Natural killer cell (primary cell): Measurements from ENCODE around the gene MAK. TPM values are rescaled to one million over a fixed set of nuclear protein-coding genes. Genes with fewer than 3 reads are reported as not detected.
"Not testable (repeated sequence)": the region's sequence is repeated elsewhere in the genome, so short reads cannot be mapped to it uniquely, and the experiment has no call there.

ENCODE experiments used
- ATAC-seq, 3 donors: fragments of 150-1000 bp in 2 of 3; fragments of 200-7000 bp in 1 of 3; cut with Tn5 transposase; 1 replicate in 1 of 3; 2 replicates in 2 of 3; pipeline ENCODE4 v1.10.0; 2021; ENCODE audit warnings: mild to moderate bottlenecking in 2 of 3, moderate library complexity in 2 of 3
- DNase-seq, 2 donors: peaks; one replicate each; pipeline versions ENCODE4 v3.0.0 to v3.0.0-alpha.2; 2013 to 2021; ENCODE audit warnings: mixed read lengths in 1 of 2
- H3K27ac ChIP-seq: one replicate; pipeline ENCODE4 v1.5.1; 2013; ENCODE audit warnings: mild to moderate bottlenecking, low read length
- H3K27me3 ChIP-seq: one replicate; pipeline ENCODE4 v1.6.1; 2013; ENCODE audit warnings: low read length; ENCODE audit not compliant: control insufficient read depth, insufficient read depth
- H3K36me3 ChIP-seq: one replicate; pipeline ENCODE4 v1.6.1; 2013; ENCODE audit warnings: low read length; ENCODE audit not compliant: control insufficient read depth, insufficient read depth
- H3K4me1 ChIP-seq: one replicate; pipeline ENCODE4 v1.6.1; 2013; ENCODE audit warnings: low read length; ENCODE audit not compliant: control insufficient read depth, insufficient read depth
- H3K4me3 ChIP-seq: one replicate; pipeline ENCODE4 v1.5.1; 2013; ENCODE audit warnings: low read length
- H3K9me3 ChIP-seq: one replicate; pipeline ENCODE4 v1.6.1; 2013; ENCODE audit warnings: low read length; ENCODE audit not compliant: control insufficient read depth, insufficient read depth
- H3K27ac Mint-ChIP-seq, 2 donors: one replicate each; pipeline ENCODE4 v1.8.0; 2022; ENCODE audit warnings: mild to moderate bottlenecking in 2 of 2, mixed read lengths in 2 of 2, moderate library complexity in 1 of 2
- H3K27me3 Mint-ChIP-seq, 2 donors: one replicate each; pipeline ENCODE4 v1.8.0; 2022; ENCODE audit warnings: low read depth in 2 of 2, mixed read lengths in 2 of 2
- H3K36me3 Mint-ChIP-seq: one replicate; pipeline ENCODE4 v1.8.0; 2022; ENCODE audit warnings: mixed read lengths
- H3K4me1 Mint-ChIP-seq, 2 donors: one replicate each; pipeline ENCODE4 v1.8.0; 2022; ENCODE audit warnings: mixed read lengths in 2 of 2
- H3K4me3 Mint-ChIP-seq: one replicate; pipeline ENCODE4 v1.8.0; 2022; ENCODE audit warnings: mild to moderate bottlenecking, moderate library complexity, mixed read lengths
- H3K9me3 Mint-ChIP-seq, 2 donors: one replicate each; pipeline ENCODE4 v1.8.0; 2022; ENCODE audit warnings: mixed read lengths in 2 of 2
- CTCF ChIP-seq: fragments of 200-600 bp; IDR thresholded peaks from one replicate; pipeline ENCODE4 v1.8.0; 2022; ENCODE audit warnings: antibody characterized with exemption
- WGBS: methylation state at CpG from one replicate; pipeline ENCODE4 v1.1.7; 2013; ENCODE audit warnings: missing lambda C conversion rate; ENCODE audit not compliant: insufficient coverage; 5-methylcytosine and 5-hydroxymethylcytosine counted together
- intact Hi-C: fragments of 100-400 bp; cut with micrococcal nuclease; formaldehyde crosslinking; loops from one replicate; pipeline ENCODE4 v1.14.2; 2022
- total RNA-seq, 4 donors: library from RNA; stranded (reverse); fragments of 120-200 nt in 1 of 4; gene quantifications; one replicate each; pipeline versions ENCODE4 v1.2.3 to v1.2.4, GENCODE V29; 2013 to 2022

The MAK gene
- total RNA-seq, 3 donors from 2014 or later (not counting 1 experiment from before 2014, with no cell fraction given): 0.41 to 0.66 (median 0.65) TPM

GRCh38 chr6:10824297-10824696, 14.0 kb downstream of the MAK start:
- H3K4me3 ChIP-seq: no peak overlapping the region
- TF ChIP-seq CTCF: no peak
- H3K36me3 ChIP-seq: no peaks in the 10 kb centered on the region
- no peak overlapping the region for H3K27ac ChIP-seq
- no peaks in the 10 kb centered on the region for H3K4me1 ChIP-seq
- H3K27me3 ChIP-seq: no peaks in the 10 kb centered on the region
- Mint-ChIP-seq H3K36me3 (no peaks in the 10 kb centered on the region), H3K27me3 (no peaks in the 10 kb centered on the region), H3K4me3 (no peak overlapping the region), H3K27ac (no peak overlapping the region), H3K4me1 (no peaks in the 10 kb centered on the region), H3K9me3 (no peaks in the 10 kb centered on the region)
- WGBS: 92% methylated on average over 8 of the region's 8 CpGs
- ATAC-seq (no peak), DNase-seq (no peak)
- no peaks in the 10 kb centered on the region for H3K9me3 ChIP-seq
- intact Hi-C loops: no loop called here

- ATAC-seq, H3K27me3 ChIP-seq, H3K9me3 ChIP-seq, intact Hi-C loops, H3K4me1 ChIP-seq, H3K27ac Mint-ChIP-seq, H3K4me3 ChIP-seq, H3K27ac ChIP-seq, H3K36me3 ChIP-seq, H3K27me3 Mint-ChIP-seq, H3K4me1 Mint-ChIP-seq, DNase-seq, H3K36me3 Mint-ChIP-seq, H3K9me3 Mint-ChIP-seq, H3K4me3 Mint-ChIP-seq: not testable (repeated sequence)
- 95% methylated on average over 6 of the region's 6 CpGs for WGBS
Observed at GRCh38 chr6:10814176-10814575, 24.2 kb downstream of the MAK start.

- no peaks in the 10 kb centered on the region for H3K4me1 Mint-ChIP-seq
- intact Hi-C loops: loop anchor here (10.0 kb wide), 1 partner anchor 1834 kb away; no protein-coding TSS in a partner anchor
- ATAC-seq (no peak), DNase-seq (no peak)
- no peak overlapping the region for H3K27ac ChIP-seq
- no peaks in the 10 kb centered on the region for H3K9me3 Mint-ChIP-seq
- H3K4me1 ChIP-seq: no peaks in the 10 kb centered on the region
- H3K36me3 Mint-ChIP-seq: no peaks in the 10 kb centered on the region
- no peak for TF ChIP-seq CTCF
- H3K27ac Mint-ChIP-seq: no peak overlapping the region
- H3K4me3 Mint-ChIP-seq: no peak overlapping the region
- no peaks in the 10 kb centered on the region for H3K27me3 Mint-ChIP-seq
- no peaks in the 10 kb centered on the region for H3K36me3 ChIP-seq
- no peak overlapping the region for H3K4me3 ChIP-seq
- no peaks in the 10 kb centered on the region for H3K27me3 ChIP-seq
- no peaks in the 10 kb centered on the region for H3K9me3 ChIP-seq
- WGBS: 90% methylated on average over 5 of the region's 6 CpGs
Observed at GRCh38 chr6:10809098-10809497, 29.2 kb downstream of the MAK start.

GRCh38 chr6:10808376-10808775, 30.0 kb downstream of the MAK start:
- H3K36me3 Mint-ChIP-seq: no peaks in the 10 kb centered on the region
- intact Hi-C loops: loop anchor here (10.0 kb wide), 1 partner anchor 1834 kb away; no protein-coding TSS in a partner anchor
- H3K9me3 Mint-ChIP-seq: no peaks in the 10 kb centered on the region
- H3K27me3 ChIP-seq: no peaks in the 10 kb centered on the region
- H3K4me1 Mint-ChIP-seq: no peaks in the 10 kb centered on the region
- no peak overlapping the region for H3K4me3 Mint-ChIP-seq
- no peaks in the 10 kb centered on the region for H3K27me3 Mint-ChIP-seq
- no peaks in the 10 kb centered on the region for H3K4me1 ChIP-seq
- no peak overlapping the region for H3K27ac ChIP-seq
- no peak for ATAC-seq
- no peaks in the 10 kb centered on the region for H3K9me3 ChIP-seq
- no peak for TF ChIP-seq CTCF
- no peaks in the 10 kb centered on the region for H3K36me3 ChIP-seq
- H3K4me3 ChIP-seq: no peak overlapping the region
- no peak overlapping the region for H3K27ac Mint-ChIP-seq
- 100% methylated on average over 2 of the region's 4 CpGs for WGBS
- no peak for DNase-seq
